ENCODE data around the gene IRF2. TPM values are rescaled to one million over a fixed set of nuclear protein-coding genes. Genes with fewer than 3 reads are reported as not detected.

The IRF2 gene
- polyA plus RNA-seq (ENCODE audit: insufficient read length in 4 of 4): 10 to 100 TPM; 24.7 to 36.0 (median 33.4) TPM

DNA sequence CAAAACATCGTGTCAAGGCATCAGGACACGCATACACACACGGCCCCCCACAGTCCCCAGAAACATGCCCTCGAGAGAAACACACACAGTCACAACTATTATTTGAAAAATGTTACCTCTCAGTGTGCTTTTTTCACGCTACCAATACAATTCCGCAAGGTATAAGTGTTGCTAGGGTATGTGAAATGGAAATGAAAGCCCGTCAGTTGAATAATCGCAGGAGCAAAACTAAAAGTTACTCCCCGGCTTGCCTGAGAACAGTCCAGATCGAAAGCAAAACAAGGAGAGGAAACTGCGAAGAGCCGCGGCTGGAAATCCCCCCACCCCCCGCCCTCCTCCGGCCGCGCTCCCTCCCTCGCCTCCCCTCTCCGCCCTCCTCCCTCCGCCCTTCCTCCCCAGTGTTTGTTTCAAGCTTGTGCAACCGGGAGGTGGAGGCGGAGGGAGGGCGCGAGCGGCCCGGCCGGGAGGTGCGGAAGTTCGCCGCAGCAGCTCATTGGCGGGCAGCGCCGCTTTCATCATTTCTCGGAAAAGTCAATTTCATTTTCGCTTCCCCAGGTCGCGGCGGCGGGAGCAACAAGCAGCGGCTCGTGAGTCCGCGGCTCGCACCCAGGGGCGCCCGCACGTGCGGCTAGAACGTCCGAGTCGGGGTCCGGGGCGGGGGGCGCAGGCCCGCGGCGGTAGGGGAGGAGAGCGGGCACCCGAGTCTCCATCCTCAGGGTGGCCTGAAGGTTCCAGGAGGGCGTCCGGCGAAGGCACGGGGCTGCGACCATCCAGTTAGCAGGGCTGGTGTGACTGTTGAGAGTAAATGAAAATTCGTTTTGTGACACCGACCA is at the start of gene IRF2:
TSS of gene IRF2 (minus strand) at position 288 of the 833 bp plus-strand sequence. CDS start 45,486 bp downstream, outside the sequence.
- DNase-seq (ENCODE audit: low read depth in 4 of 4, low spot score in 3 of 4): peak; percentile 86 to 94 (median 90)

GRCh38 chr4:184515606-184516005 is 41.3 kb upstream of the IRF2 start:
- DNase-seq (ENCODE audit: low read depth in 4 of 4, low spot score in 3 of 4): no peak

DNA sequence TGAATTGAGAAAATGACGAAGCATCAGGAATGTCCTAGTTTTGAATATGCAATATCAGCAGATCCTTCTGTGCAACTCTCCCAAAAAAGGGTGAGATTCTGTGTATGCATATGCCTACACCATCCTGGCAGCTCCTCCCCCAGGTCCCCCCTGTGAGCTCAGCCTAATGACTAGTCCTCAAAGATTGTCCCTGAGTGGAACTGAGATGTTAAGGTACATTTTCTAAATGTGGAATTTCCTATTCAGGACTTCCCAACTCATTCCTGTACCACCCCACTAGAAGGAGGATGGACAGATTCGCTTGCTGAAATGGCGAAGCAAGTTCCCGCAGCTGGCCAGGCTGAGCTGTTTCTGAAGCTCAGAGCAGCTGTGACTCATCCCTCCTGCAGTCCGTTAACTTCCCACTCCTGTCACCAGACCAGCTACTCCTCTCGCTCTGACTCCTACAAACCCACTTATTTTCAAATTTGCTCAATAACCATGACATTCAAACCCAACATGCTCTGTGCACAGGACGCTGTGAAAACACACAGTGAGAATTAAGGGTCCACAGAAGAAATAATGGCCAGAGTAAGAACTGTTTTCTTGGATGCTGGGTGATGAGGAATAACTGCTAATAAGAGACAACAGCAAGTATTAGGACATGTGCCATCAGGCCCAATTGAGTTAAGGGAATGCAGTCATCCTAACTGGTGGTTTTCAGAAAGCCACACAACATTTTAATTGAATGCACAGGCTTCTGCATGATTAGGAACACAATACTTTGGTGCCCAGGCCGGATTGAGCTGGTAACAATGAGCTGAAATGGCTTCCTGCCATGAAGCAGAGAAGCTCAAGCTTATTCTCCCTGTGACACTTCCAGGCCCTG is 40.0 kb upstream of the IRF2 start:
- DNase-seq (ENCODE audit: low read depth in 4 of 4, low spot score in 3 of 4): peak in 1 of 4 donors; percentile 33

DNA sequence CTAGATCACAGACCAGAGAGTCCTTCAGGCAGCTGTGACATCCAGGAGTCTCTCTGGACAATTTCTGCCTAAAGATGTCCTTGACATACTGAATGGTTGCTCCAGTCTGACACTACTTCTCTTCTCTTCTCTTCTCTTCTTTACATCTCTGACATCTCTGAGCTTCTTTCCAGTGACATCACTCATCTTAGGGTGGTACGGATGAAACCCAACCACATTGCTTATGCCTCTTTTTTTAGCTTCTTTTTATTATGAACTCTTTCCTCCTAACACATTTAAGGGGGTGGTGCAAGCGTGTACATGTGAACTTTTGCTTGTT is 39.4 kb upstream of the IRF2 start:
- DNase-seq (ENCODE audit: low read depth in 4 of 4, low spot score in 3 of 4): no peak

DNA sequence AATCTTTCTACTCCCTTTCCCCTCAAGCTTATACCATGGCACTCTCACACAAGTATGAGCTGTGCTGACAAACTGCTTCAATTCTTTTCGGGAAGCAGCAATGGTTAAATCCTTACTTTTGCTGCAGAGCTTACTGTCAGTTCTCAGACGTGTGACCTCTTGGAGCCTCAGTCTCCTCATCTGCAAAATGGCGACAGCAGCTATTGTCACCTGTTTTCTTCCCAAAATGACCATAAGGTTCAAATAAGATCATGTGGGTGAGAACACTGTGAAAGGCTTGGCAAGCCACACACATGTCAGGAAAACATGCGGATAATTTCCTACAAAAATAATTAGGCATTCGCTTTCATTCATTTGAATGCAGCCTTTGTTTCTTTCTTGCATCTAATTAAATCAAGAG is 36.8 kb upstream of the IRF2 start:
- DNase-seq (ENCODE audit: low read depth in 4 of 4, low spot score in 3 of 4): no peak

DNA sequence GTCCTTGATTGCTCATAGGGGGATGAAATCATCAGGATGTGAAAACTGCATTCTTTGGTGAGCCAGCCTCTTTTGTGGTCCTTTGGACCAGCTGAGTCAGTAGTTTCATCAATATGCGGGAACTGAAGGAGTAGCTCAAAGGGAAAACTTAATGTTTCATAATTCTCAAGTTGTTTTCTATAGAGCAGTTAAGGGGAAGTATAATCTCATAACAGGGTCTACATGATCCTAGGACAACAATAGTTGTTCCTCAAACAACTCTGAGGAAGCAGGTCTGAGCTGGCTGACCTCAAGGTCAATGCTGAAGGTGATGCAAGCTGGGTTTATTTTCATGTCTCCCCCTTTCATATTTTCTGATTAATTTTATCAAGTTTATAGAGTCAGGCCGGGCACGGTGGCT is 36.1 kb upstream of the IRF2 start:
- DNase-seq (ENCODE audit: low read depth in 4 of 4, low spot score in 3 of 4): no peak

DNA sequence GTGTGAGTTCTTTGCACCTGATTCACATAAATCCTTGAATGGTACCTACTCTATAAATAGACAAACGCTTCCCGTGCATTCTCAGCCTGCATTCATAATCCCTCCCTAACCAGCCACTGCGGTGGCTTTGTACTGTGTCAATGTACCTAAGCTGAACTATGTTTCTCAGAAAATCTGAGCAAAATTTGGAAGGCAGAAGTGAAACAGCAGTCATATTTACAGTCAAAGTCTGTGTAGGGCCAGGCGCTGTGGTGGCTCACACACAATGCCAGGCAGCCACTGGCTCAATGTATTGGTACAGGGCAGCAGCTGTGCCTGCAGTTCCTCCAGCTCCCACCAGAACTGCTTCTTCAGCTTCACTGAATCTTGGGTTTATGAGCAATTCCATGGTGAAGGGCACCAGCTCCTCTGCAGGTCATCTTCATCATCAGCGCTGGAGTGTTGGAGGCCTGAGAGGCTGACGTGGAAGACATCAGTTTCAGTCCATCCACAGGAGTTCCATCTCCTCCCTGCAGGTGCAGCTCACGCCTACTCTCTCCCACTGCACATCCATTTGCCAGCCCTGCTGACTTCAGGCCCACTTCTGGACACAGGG is 32.3 kb upstream of the IRF2 start:
- no peak for DNase-seq (ENCODE audit: low read depth in 4 of 4, low spot score in 3 of 4)

DNA sequence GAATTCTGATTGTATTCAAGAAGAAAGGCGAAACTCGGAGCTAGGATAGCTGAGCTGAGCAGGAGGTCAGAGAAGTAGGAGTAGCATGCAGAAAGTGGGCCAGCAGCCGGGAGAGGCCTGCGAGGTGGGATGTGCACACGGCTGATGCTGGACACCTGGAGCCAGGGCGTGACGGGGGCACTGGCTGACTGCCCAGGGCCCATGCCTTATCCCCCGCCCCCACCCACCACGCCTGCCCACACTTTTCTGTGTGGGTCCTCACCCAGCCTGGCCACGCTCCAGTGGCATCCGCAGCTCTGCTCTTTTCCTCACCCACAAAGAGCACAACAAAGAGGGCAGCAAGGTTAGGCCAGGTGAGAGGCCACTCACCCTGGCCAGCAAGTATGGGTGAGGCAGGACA is 30.0 kb upstream of the IRF2 start:
- no peak for DNase-seq (ENCODE audit: low read depth in 4 of 4, low spot score in 3 of 4)

DNA sequence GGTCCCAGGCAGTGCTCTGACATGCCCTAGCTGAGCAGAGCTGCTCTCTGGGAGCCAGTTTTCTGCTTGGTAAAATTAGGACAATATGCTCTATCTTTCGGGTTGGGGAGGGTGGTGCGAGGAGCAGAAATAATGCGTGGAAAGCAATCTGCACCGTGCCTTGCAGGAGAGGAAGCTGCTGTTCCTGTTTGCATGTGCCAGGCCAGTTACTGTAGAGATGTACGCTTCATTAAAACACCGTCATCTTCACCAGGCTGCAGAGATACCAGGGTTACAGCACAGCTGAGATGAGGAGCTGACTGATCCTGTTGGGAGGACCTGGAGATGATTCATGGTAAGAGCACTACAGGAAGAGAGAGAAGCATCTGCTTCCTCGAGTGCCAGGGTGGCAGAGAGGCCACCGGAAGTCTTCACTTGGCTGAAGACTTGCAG is 29.5 kb upstream of the IRF2 start:
- no peak for DNase-seq (ENCODE audit: low read depth in 4 of 4, low spot score in 3 of 4)

DNA sequence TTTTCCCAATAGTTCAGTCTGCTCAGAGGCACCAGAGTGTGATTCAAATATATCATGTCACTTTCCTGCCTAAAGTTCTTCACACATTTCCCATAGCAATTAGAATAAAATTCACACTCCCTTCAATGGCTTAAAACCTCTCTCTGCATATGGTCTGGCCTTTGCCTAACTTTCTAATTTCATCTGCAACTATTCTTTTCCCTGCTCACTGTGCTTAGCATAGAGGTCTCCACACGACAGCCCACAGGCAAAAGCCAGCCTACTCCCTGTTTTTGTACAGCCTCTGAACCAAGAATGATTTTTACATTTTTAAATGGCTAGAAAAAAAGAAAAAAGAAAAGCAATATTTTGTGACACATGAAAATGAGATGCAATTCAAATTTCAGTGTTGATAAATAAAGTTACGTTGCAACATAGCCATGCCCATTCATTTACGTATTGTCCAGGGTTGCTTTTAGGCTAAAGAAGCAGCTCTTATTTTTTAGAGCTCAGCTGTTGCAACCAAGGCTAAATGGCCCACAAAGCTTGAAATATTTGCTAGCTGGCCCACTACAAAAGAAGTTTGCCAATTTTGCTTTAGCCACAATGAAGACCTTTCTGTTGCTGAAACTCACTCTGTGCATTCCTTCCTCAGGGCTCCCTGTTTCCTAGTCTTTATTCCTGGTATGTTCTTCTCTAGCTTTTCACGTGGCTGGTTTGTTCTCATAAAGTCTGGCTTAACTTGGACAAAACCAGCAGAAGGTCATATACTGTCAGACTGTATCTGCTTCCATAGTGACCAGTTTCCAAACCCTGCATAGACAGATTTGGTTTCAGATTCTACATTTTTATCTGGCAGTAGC is 26.6 kb upstream of the IRF2 start:
- no peak for DNase-seq (ENCODE audit: low read depth in 4 of 4, low spot score in 3 of 4)

GRCh38 chr4:184499996-184500395 is 25.6 kb upstream of the IRF2 start:
- DNase-seq (ENCODE audit: low read depth in 4 of 4, low spot score in 3 of 4): no peak

- no peak for DNase-seq (ENCODE audit: low read depth in 4 of 4, low spot score in 3 of 4)
Observed at GRCh38 chr4:184498598-184498997, 24.2 kb upstream of the IRF2 start.

- DNase-seq (ENCODE audit: low read depth in 4 of 4, low spot score in 3 of 4): no peak
Observed at GRCh38 chr4:184489771-184490170, 15.4 kb upstream of the IRF2 start.

- no peak for DNase-seq (ENCODE audit: low read depth in 4 of 4, low spot score in 3 of 4)
Observed at GRCh38 chr4:184487503-184487902, 13.2 kb upstream of the IRF2 start.

- DNase-seq (ENCODE audit: low read depth in 4 of 4, low spot score in 3 of 4): no peak
Observed at GRCh38 chr4:184485279-184485678, 10.9 kb upstream of the IRF2 start.

- no peak for DNase-seq (ENCODE audit: low read depth in 4 of 4, low spot score in 3 of 4)
Observed at GRCh38 chr4:184481544-184481943, 7.2 kb upstream of the IRF2 start.

GRCh38 chr4:184479516-184479950 is 5.2 kb upstream of the IRF2 start:
- no peak for DNase-seq (ENCODE audit: low read depth in 4 of 4, low spot score in 3 of 4)

- no peak for DNase-seq (ENCODE audit: low read depth in 4 of 4, low spot score in 3 of 4)
Observed at GRCh38 chr4:184477201-184477999, 3.0 kb upstream of the IRF2 start.

DNA sequence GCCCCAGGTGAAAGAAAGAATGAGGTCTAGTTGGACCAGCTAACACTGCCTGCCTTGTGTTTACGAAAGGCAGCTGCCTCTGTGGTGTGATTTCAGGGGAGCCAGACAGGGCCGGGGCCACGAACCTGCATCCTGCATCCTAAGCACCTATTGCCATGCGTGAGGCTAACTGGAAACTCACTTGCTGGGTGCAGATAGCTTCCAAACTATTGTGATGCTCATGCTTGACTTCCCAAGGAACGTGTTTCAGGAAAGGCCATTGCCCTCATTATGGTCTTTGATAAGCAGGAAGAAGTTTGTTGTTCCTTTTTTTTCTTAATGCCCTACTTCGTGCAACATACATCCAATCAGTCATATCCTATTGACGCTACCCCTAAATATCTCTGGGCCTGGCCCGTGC is 2.3 kb upstream of the IRF2 start:
- DNase-seq (ENCODE audit: low read depth in 4 of 4, low spot score in 3 of 4): no peak

GRCh38 chr4:184475498-184475897 is 1.1 kb upstream of the IRF2 start:
- DNase-seq (ENCODE audit: low read depth in 4 of 4, low spot score in 3 of 4): no peak
